Glomerular endothelial cell (primary cell): ENCODE data around the gene CD1C. TPM values are rescaled to one million over a fixed set of nuclear protein-coding genes. Genes with fewer than 3 reads are reported as not detected.
"Not testable (repeated sequence)": the region's sequence is repeated elsewhere in the genome, so short reads cannot be mapped to it uniquely, and the experiment has no call there.

Source experiments
- DNase-seq: peaks from one replicate; pipeline ENCODE4 v3.0.0-alpha.2; 2011; ENCODE audit warnings: low read depth, low spot score; ENCODE audit errors: extremely low read depth
- total RNA-seq: library from RNA; depleted of rRNA; stranded (reverse); fragments of >200 nt; gene quantifications from 2 replicates; pipeline ENCODE4 v1.2.3, GENCODE V29; 2015

Gene CD1C
- total RNA-seq, 1 donor from 2014 or later: not detected

DNA sequence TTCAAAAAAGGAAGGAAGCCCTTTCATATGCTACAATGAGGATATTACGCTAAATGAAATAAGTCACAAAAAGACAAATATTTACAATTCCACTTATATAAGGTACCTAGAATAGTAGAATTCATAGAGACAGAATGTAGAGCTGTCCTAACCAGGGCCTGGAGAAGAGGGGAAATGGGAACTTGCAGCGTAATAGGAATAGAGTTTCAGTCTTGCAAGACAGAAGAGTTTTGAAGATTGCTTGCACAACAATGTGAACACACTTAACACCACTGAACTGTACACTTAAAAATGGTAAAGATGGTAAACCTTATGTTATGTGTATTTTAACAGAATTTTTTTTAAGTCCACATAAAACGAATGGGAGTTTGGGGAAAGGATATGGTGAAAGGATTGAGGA lies 38.7 kb downstream of the CD1C start:
- no peak for DNase-seq

DNA sequence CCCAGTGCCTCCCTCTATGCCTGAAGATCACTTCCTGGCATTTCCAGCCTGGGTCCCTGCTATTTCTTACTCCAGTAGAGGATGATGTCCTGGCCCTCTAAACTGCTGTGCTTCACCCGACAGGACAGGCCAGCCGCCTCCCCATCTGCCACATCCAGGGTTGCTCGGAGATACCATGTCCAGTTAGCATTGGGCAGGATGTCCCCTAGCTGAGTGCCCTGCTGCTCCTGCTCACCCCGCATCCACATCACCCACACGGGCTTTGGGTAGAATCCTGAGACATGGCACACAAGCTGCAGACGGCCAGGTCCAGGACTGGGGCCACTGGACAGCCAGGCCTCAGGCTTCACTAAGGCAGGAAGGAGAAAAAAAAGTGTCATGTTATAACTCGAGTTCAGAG lies 39.6 kb downstream of the CD1C start:
- DNase-seq: no peak

DNA sequence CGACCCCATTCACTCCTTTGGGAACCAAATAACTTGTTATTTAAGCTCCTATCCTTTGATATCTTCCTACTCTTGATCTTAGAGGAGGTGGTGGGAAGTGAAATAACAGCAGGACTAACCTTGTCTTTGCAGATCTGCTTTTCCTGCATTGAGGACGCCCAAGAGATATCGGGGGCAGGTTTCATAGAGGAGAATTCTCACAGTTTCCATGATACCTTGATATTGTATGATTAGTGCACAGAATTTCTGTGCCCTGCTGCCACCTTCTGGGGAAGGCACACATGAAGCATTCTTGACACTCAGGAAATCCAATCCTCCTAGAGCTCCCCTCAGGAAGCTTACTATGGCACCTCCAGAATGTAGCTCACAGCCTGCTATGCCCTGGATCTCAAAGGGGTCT lies 40.0 kb downstream of the CD1C start:
- DNase-seq: no peak

DNA sequence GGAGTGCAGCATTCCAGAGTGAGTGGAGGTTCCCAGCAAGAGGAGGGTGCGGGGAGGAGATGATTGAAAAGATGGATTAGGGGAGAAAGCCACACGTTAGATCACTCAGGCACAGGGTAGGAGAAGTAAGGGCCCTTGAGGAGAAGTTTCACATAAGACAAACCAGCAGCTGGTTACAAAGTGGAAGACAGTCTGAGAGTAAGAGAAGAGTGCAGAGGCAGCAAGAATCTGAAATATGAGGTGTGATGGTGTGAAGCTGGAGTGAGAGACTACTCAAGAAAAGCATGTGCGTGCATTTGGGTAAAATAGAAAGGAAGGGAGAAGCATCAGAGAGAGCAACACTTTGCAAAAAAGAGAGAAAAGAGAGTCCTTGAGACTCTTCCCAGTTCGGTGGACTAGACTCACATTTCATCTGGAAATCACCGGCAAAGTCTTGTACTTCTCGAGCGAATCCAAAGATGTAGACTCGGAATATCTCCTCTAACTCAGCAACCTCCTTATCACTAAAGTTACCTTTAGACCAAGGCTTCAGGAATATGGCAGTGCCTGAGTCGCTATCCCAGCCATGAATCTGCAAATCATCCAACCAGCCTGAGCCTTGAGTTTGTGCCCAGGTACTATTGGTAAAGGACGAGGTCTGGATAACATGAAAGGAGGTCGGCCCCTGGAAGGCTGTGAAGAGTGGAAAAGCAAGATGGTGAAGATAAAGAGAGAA lies 40.8 kb downstream of the CD1C start:
- DNase-seq: no peak

DNA sequence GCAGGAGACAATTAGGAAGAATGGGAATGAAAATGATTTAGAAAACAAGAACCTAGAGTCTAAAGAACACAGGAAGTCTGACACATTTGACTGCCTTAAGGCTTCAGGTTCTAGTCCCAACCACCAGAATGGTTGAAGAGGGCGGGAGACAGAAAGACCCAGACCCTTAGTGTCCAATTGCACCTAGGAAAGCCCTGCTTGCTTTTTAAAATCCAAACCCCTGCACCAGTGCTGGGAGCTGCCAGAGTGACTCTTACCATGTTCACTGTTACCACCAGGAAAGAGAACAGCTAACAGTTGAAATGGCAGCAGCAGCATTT lies 41.3 kb downstream of the CD1C start:
- no peak for DNase-seq

DNA sequence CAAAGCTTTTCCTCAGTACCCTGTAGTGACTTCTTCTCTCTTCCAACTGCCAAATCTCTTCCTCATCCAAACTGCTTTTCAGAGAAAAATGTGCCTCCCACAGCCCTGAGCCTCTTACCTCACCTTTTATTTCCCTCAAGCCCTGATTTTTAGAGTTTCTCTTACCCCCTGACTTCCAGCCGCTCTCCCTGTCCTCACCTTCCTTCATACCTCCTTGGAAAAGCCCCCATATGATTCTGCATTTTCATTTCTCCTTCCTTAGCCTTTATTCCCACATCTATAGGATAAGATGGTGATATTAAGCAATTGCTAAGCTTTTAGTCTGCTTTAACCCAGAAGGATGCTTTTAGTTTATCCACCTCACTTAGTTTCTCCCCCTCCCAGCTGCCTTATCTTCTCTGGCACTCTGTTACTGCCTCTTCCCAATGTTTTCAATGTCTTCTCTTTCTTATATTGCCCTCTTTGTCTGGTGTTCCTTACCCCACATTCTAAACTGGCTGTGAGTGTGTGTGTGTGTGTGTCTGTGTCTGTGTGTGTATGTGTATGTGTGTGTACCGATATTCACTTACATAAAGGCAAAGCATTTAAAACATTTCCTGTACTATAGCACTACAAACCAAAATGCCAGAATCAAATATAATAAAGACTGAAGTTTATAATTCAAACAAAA lies 41.9 kb downstream of the CD1C start, which contains the start of gene CD1B:
CD1B (minus strand) TSS at position 51 of the 670 bp plus-strand sequence. CDS start 108 bp downstream, outside the sequence.
- no peak for DNase-seq

DNA sequence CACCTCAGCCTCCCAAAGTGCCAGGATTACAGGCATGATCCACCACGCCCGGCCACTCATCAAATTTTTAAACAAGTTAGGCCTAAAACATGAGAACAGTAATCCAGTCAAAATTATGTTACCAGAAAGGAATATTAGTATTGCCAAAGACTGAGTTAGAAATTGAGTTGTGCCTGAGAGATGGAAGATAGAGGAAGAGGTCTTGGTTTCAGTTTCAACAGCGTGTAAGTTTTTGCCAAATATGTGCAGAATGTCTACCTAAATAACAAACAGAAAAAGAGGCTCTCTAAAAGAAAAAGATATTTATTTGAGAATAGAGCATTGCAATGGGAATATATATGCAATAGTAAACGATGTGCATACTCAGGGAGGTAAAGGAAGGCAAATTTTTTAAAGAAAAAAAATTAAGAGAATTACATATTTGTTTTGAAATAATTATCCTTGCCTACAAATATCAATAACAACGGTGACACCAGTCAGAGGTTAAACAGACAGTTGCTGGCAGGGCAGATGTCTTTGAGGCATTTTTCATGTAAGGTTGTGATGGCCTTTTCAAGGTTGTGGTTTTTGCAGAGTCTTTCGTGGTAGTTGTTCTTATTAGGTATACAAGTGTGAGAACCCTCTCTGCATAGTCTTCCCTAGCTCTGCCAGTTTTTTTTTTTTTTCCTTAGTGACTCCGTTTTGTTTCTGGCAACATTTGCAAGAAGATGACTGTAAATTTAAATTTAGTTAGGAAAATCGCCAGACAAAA lies 43.9 kb downstream of the CD1C start:
- DNase-seq: no peak

DNA sequence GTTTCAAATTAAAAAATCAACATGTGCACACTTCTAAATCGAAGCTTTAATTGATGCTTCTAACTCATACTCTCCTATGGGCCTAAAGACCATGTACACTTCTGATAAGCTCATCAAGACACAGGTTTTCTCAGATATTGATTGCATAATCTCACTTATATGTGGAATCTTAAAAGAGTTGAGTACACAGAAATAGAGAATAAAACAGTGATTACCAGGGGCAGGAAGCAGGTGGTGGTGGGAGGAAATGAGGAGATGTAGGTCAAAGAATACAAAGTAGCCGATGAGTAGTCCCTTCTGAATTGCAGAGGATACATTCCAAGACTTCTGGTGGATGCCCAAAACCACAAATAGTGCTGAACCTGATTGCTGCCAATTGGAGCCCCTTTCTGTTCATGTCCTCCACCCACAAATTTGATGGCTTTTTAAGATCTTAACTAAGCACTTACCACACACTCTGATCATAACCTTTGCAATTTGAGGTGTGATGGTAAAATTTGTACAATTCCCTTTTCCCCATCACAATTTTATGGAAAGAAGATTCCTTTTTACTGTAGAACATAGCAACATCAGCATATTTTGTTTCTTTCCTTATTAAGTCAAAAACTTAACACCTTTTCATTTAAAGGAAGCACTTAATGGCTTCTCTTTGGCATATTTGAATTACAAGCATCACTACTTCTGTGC lies 44.9 kb downstream of the CD1C start:
- no peak for DNase-seq

DNA sequence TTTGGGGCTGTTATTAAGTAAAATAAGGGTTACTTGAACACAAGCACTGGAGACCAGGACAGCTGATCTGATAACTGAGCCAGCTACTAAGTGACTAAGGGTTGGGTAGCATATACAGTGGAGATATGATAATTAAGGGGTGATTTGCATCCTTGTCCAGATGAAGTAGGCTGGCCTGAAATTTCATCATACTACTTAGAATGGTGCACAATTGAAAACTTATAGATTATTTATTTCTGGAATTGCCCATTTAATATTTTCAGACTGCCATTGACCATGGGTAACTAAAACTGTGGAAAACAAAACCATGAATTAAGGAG lies 45.5 kb downstream of the CD1C start:
- no peak for DNase-seq

DNA sequence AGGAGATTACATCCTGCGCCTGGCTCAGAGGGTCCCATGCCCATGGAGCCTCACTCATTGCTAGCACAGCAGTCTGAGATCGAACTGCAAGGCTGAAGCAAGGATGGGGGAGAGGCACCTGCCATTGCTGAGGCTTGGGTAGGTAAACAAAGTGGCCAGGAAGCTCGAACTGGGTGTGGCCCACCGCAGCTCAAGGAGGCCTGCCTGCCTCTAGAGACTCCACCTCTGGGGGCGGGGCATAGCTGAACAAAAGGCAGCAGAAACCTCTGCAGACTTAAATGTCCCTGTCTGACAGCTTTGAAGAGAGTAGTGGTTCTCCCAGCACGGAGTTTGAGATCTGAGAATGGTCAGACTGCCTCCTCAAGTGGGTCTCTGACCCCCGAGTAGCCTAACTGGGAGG lies 46.7 kb downstream of the CD1C start:
- DNase-seq: not testable (repeated sequence)

Other genes with a start within 250 kb of the CD1C start
- 0.06 TPM in 1 of 2 replicates, not detected in the other for gene CD1D, start 109.0 kb upstream of the CD1C start, total RNA-seq
- not detected in 2 replicates for gene CD1A, start 35.5 kb upstream of the CD1C start, total RNA-seq
- gene CD1B, start 41.6 kb downstream of the CD1C start, total RNA-seq: not detected in 2 replicates
- not detected in 2 replicates for gene CD1E, start 64.0 kb downstream of the CD1C start, total RNA-seq
- not detected in 2 replicates for gene OR10T2, start 109.5 kb downstream of the CD1C start, total RNA-seq
- not detected in 2 replicates for gene OR10K2, start 136.3 kb downstream of the CD1C start, total RNA-seq
- not detected in 2 replicates for gene OR10K1, start 171.9 kb downstream of the CD1C start, total RNA-seq
- gene OR10R2, start 182.3 kb downstream of the CD1C start, total RNA-seq: not detected in 2 replicates